GM12891 (cell line): ENCODE data around the gene ZNF182.
"Not testable (repeated sequence)": the region's sequence is repeated elsewhere in the genome, so short reads cannot be mapped to it uniquely, and the experiment has no call there.

Experiments used
- DNase-seq: peaks from one replicate; pipeline ENCODE4 v3.0.0; 2011; ENCODE audit warnings: low spot score; ENCODE audit not compliant: insufficient read length
- FAIRE-seq: peaks from 2 replicates; lab custom pipeline; 2011; peaks lifted over from hg19 to GRCh38; lab: Jason Lieb, UNC
- PAX5 ChIP-seq: IDR thresholded peaks from 2 replicates; pipeline ENCODE4 v1.6.1; 2011; ENCODE audit warnings: low read length, moderate library complexity, mild to moderate bottlenecking; ENCODE audit not compliant: insufficient read depth, severe bottlenecking
- POLR2A ChIP-seq: IDR thresholded peaks from 2 replicates; pipeline ENCODE4 v1.6.1; 2011; ENCODE audit warnings: low read depth, low read length, control low read depth
- POLR2AphosphoS5 ChIP-seq: IDR thresholded peaks from 2 replicates; pipeline ENCODE4 v1.6.1; 2011; ENCODE audit warnings: low read depth, low read length, control low read depth
- POU2F2 ChIP-seq: IDR thresholded peaks from 2 replicates; pipeline ENCODE4 v1.6.1; 2011; ENCODE audit warnings: low read depth, mild to moderate bottlenecking, control low read depth, low read length, moderate library complexity
- SPI1 ChIP-seq: IDR thresholded peaks from 2 replicates; pipeline ENCODE4 v1.6.1; 2011; ENCODE audit warnings: low read depth, low read length, control low read depth
- TAF1 ChIP-seq: IDR thresholded peaks from 2 replicates; pipeline ENCODE4 v1.6.1; 2011; ENCODE audit warnings: low read depth, low read length, control low read depth

ZNF182 gene

DNA sequence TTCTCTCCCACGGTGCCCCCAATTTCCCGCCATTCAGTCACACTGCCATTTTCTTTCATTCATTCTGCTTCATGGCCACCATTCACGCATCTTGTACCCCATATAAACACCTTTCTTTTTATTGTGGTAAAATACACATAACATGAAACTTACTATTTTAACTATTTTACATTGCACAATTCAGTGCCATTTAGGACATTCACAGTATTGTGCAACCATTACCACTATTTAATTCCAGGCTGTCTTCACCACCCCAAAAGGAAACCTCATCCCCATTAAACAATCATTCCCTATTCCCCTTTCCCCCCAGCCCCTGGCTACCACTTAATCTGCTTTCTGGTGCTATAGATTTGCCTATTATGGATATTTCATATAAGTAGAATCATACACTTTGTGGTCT, 18.9 kb upstream of the ZNF182 start:
- TF ChIP-seq TAF1 (no peak), POLR2AphosphoS5 (no peak), SPI1 (no peak), POU2F2 (no peak), PAX5 (no peak), POLR2A (no peak)

DNA sequence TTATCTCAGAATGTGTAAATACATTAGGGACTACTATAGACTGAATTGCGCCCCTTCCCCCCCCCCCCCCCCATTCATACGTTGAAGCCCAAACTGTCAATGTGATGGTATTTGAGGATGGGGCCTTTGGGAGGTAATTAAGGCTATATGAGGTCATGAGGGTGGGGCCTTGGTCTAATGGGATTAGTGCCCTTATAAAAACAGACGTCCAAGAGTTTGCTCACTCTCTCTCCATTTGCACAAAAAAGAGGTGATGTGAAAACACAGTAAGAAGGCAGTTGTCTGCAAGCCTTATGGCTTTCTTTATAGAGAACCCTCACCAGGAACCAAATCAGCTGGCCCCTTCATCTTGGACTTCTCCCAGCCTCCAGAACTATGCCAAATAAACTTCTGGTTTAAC, 18.3 kb upstream of the ZNF182 start:
- FAIRE-seq (no peak), DNase-seq (no peak)
- TF ChIP-seq TAF1 (no peak), POLR2A (no peak), POU2F2 (no peak), POLR2AphosphoS5 (no peak), SPI1 (no peak), PAX5 (no peak)

More for the DNA sequence above, 18.9 kb upstream of the ZNF182 start:
- no peak for DNase-seq
- FAIRE-seq = no peak

DNA sequence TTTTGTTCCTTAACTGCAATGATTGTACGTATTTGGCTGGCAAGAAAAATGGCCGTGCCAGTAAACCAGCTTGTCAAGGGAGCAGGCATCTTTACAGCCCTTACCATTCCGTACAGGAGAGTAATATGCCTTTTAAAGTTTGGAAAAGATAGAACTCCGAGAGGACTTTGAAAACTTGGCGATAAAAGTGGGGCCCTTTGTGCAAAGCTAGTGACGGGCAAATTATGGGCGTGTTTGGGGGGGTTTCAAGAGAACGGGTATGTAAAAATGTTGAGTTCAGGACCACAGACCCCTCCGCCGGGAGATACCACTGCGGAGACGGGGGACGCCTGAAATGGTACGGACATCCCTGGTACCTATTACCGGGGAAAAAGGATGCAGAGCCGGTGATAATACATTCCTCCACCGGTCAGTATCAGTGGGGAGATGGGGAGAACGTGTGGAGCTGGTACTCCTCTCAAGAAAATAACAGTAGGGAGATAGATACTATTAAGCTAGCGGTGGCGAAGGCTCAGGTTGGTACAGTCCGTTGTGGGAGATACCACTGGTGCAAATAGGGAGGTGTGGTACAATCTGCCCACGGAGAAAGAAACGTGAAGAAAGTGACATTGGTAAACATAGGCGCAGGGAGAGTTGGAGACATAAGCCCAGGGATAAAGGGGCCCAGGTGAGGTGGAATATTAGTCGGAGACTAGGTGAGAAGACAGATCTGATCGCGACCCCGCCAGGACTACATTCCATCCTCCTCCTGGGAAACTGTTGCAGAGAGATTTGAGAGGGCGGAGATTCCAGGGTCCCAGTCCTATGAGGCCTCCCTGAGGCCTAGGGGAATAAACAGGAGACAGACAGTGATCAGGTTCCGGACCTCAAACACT, 17.5 kb upstream of the ZNF182 start:
- FAIRE-seq (peak; percentile 95), DNase-seq (peak; percentile 12)
- peak; percentile 11; the same call in 1 of the 2 replicates for TF ChIP-seq POU2F2
- TF ChIP-seq PAX5 = no peak

DNA sequence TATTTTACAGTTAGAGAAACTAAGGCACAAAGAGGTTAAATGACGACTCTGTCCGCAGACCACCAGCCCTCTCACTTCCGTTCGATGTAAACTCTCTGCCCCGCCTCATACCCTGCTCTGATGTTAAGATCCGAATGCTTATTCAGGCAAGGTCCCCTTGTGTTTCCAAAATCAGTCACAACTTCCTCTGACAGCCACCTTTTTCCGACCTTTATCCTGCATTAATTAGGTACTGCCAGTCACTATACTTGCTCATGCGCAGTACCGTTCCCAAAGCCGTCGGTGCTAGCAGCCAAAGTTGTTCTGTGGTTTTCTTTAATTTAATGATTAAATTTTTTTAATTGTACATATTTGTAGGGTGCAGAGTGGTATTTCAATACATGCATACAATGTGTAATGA, 16.7 kb upstream of the ZNF182 start:
- not testable (repeated sequence) for DNase-seq
- peak; percentile 88 for FAIRE-seq

DNA sequence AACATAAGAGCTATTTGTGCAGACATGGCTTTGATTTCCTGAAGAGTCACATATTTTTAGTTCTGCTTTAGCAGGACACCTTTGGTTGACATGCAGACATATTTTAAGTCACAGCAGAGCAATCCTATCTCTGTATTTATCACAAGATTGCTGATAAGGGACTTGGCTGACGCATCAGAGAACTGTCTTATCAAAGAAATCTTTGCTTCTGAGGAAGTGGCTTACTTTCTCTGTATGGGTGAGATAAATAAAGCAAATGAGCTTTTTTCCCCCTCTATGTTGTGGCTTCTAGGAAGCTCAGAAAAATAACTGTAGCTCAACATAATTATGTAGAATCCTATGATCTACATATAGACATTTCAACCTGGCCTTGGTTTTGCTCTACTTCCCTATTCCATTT, 16.1 kb upstream of the ZNF182 start:
- peak; percentile 99 for FAIRE-seq
- not testable (repeated sequence) for DNase-seq

DNA sequence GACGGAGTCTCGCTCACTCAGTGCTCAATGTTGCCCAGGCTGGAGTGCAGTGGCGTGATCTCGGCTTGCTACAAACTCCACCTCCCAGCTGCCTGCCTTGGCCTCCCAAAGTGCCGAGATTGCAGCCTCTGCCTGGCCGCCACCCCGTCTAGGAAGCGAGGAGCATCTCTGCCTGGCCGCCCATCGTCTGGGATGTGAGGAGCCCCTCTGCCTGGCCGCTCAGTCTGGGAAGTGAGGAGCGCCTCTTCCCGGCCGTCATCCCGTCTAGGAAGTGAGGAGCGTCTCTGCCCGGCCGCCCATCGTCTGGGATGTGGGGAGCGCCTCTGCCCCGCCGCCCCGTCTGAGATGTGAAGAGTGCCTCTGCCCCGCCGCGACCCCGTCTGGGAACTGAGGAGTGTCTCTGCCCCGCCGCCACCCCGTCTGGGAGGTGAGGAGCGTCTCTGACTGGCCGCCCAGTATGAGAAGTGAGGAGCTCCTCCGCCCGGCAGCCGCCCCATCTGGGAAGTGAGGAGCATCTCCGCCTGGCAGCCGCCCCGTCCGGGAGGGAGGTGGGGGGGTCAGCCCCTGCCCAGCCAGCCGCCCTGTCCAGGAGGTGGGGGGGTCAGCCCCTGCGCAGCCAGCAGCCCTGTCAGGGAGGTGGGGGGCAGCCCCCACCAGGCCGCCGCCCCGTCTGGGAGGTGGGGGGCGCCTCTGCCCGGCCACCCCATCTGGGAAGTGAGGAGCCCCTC, 13.0 kb upstream of the ZNF182 start:
- not testable (repeated sequence) for DNase-seq, FAIRE-seq

DNA sequence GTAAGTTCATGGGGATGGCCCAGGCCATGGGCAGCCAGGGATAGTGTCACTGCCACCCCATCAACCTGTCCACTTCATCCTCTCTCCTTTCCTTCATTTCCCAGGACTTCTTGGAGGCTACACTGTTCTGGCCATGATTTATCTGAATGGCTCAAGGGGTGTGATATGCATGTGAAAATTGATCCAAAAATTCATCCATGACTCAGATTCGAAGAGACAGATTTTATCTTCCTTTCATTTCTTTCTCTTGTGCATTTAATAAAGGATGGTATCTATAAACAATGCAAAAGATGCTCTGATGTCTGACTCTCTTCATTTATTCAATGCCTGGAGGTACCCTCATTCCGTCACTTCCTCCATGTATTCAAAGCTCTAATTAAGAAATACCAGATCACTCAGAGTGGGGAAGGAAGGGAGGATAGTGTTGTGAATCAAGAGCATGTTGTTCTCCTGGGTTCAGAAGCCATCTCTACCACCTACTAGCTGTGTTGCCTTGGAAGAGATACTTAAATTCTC, 5.7 kb upstream of the ZNF182 start:
- not testable (repeated sequence) for DNase-seq
- peak; percentile 40 for FAIRE-seq

DNA sequence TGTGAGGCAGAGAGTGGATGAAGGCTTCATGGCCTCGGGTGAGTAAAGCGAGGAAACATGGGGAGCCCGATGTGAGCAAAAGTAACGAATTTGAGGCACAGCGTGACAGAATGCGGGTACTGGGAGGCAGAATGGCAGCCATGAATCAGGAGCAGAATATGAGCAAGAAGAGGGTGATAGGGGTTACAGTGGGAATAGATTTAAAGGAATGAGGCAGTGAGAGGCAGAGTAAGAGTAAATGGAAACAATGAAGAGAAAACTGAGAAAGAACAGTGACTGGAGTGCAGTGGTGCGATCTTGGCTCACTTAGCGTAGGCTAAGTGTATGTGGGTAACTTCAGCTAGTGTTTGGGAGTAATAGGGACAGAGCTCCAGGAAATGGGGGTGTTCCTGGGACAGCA, 2.9 kb upstream of the ZNF182 start, which contains the start of gene SPACA5:
Gene SPACA5 (plus strand): TSS at position 301 of the 400 bp plus-strand sequence. CDS start 815 bp downstream, outside the sequence.
- not testable (repeated sequence) for FAIRE-seq, DNase-seq

DNA sequence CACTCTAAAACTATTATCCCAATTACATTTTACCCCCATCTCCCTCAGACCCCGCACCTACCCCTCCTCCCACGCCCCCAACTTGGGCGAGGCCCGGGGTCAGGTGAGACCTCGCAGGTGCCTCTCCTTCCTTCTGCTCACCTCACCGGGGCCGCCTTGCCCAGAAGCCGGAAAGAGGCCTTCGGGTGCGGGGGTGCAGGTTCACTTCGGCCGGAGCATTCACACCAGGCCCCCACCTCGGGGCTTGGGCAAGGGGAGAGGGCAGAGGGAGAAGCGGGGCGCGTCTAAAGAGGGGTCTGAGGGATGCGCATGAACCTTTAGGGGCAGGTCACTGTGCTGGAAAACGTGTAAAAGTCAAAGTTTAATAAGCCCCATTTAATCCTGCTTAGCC, 427 bp downstream of the ZNF182 start:
- DNase-seq (peak; percentile 16), FAIRE-seq (no peak)
- no peak for TF ChIP-seq SPI1
- no peak for TF ChIP-seq POLR2AphosphoS5
- no peak for TF ChIP-seq POLR2A
- TF ChIP-seq PAX5 = no peak
- TF ChIP-seq TAF1 = no peak

DNA sequence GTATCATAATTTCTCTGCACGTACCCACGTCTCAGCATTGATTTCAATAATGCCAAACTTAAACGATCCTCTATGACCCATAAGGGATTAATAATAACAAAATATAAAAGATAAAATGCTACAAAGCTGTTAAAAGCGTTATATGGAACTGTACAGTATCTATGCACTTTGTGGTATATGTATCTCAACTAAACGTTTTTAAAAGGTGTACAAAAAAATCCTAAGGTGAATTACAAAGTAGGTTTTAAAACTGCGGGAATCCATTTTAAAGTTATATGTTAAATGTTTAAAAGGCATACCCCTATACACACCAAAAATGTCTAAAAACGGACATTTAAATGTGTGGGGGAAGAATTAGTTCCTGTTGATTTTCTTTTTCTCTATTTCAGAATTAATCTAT, 860 bp downstream of the ZNF182 start:
- TF ChIP-seq TAF1 = no peak
- no peak for TF ChIP-seq SPI1
- FAIRE-seq (no peak), DNase-seq (no peak)

DNA sequence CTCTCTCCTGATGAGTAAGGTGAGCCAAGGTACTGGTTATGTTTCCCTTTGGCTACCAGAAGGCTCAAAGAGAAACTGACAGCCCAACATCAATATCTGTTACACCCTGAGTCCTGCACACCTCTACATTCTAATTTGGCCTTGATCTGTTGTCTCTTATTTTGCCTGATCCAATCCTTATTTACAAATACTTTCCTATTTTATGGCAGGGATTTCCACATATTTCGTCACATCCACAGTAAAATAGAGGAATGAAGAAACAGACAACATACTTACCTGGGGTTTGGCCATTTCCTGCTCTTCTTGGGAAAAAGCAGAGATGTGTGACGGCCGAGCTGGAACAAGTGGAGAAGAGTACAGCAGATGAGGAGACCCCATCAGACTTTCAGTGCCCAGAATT, 1.5 kb downstream of the ZNF182 start:
- no peak for FAIRE-seq
- no peak for TF ChIP-seq SPI1
- TF ChIP-seq TAF1 = no peak
- no peak for TF ChIP-seq POLR2A
- TF ChIP-seq PAX5 = no peak
- TF ChIP-seq POU2F2 = no peak
- no peak for TF ChIP-seq POLR2AphosphoS5
- DNase-seq = no peak

DNA sequence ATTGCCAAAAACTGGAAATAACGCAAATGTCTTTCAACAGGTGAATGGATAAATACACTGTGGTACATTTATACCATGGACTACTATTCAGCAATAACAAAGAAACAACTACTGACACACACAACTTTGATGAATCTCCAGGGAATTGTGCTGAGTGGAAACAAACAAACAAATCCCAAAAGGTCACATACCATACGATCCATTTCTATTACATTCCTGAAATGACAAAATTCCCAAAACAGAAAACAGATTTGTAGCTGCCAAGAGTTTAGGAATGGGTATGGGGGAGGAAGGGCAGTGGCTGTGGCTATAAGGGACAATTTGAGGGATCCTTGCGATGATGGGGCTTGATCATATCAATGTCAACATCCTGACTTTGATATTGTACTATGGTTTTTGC, 2.5 kb downstream of the ZNF182 start:
- TF ChIP-seq POLR2AphosphoS5 (no peak), POLR2A (no peak), TAF1 (no peak), SPI1 (no peak), POU2F2 (no peak), PAX5 (no peak)

More for the DNA sequence above, 2.5 kb downstream of the ZNF182 start:
- DNase-seq (no peak), FAIRE-seq (no peak)
